GM12878 (cell line): ENCODE data around the gene CD300A. TPM values are rescaled to one million over a fixed set of nuclear protein-coding genes. Genes with fewer than 3 reads are reported as not detected.
A peak's percentile ranks its signal among the peaks of the same experiment; 100 is the strongest.

Source experiments
- BACH1 ChIP-seq: fragments of 450-650 bp; IDR thresholded peaks from 2 replicates; pipeline ENCODE4 v1.6.1; 2017; ENCODE audit warnings: mild to moderate bottlenecking, borderline replicate concordance
- ELK1 ChIP-seq: IDR thresholded peaks from 2 replicates; pipeline ENCODE4 v1.6.1; 2012; ENCODE audit warnings: low read depth, low read length, improper control_type of control experiment
- GABPA ChIP-seq: IDR thresholded peaks from 2 replicates; pipeline ENCODE4 v1.6.1; 2014; ENCODE audit warnings: antibody characterized with exemption, low read depth, mild to moderate bottlenecking, inconsistent platforms
- HCFC1 ChIP-seq: fragments of 150-350 bp; IDR thresholded peaks from 2 replicates; pipeline ENCODE4 v1.6.1; 2014; ENCODE audit warnings: low read length
- IKZF1 ChIP-seq: fragments of 450-650 bp; conservative IDR thresholded peaks from 2 replicates; pipeline ENCODE4 v1.6.1; 2017; ENCODE audit warnings: antibody characterized with exemption, mild to moderate bottlenecking
- MEF2A ChIP-seq: IDR thresholded peaks from 2 replicates; pipeline ENCODE4 v1.6.1; 2011; ENCODE audit warnings: low read depth, mild to moderate bottlenecking, low read length, moderate library complexity; ENCODE audit not compliant: insufficient read depth
- MXI1 ChIP-seq: fragments of 150-350 bp; IDR thresholded peaks from 2 replicates; pipeline ENCODE4 v1.6.1; 2011; ENCODE audit warnings: low read depth, mild to moderate bottlenecking, inconsistent platforms, low read length, improper control_type of control experiment
- NFIC ChIP-seq: IDR thresholded peaks from 2 replicates; pipeline ENCODE4 v1.6.1; 2012; ENCODE audit warnings: low read depth, mild to moderate bottlenecking, inconsistent platforms, low read length, moderate library complexity
- NFXL1 ChIP-seq: fragments of 450-650 bp; IDR thresholded peaks from 2 replicates; pipeline ENCODE4 v1.6.1; 2017; ENCODE audit warnings: antibody characterized with exemption, mild to moderate bottlenecking, borderline replicate concordance
- NKRF ChIP-seq: fragments of 450-650 bp; conservative IDR thresholded peaks from 2 replicates; pipeline ENCODE4 v1.6.1; 2017; ENCODE audit warnings: mild to moderate bottlenecking, moderate library complexity
- PAX8 ChIP-seq: fragments of 450-650 bp; IDR thresholded peaks from 2 replicates; pipeline ENCODE4 v1.6.1; 2017; ENCODE audit warnings: mild to moderate bottlenecking, moderate library complexity
- PKNOX1 ChIP-seq: fragments of 450-650 bp; IDR thresholded peaks from 2 replicates; pipeline ENCODE4 v1.6.1; 2016; ENCODE audit warnings: mild to moderate bottlenecking
- PML ChIP-seq: IDR thresholded peaks from 2 replicates; pipeline ENCODE4 v1.6.1; 2012; ENCODE audit warnings: low read length, inconsistent platforms
- SMAD1 ChIP-seq: fragments of 450-650 bp; IDR thresholded peaks from 2 replicates; pipeline ENCODE4 v1.6.1; 2018; ENCODE audit warnings: mild to moderate bottlenecking, low read depth; ENCODE audit not compliant: partially characterized antibody
- polyA plus RNA-seq, 11 experiments: library from polyadenylated mRNA; depleted of rRNA in 4 of 11; unstranded in 6 of 11; stranded (reverse) in 5 of 11; fragments of >200 nt; fragmentation: Nextera tagmentation in 4 of 11; fragmentation: Illumina TruSeq in 1 of 11; extraction: Ambion mirVana in 4 of 11; extraction: Trizol in 1 of 11; gene quantifications; 1 replicate in 1 of 11; 2 replicates in 10 of 11; pipeline versions ENCODE4 v1.2.1 to v1.2.3, GENCODE V29; 2011 to 2016; ENCODE audit warnings: inconsistent platforms in 2 of 11, missing spikeins in 2 of 11, low read depth in 1 of 11
- total RNA-seq, 4 experiments: library from RNA; depleted of rRNA in 3 of 4; stranded (reverse); fragments of >200 nt in 3 of 4; fragmentation: Illumina TruSeq in 1 of 4; extraction: Trizol in 1 of 4; gene quantifications; 2 replicates each; pipeline versions ENCODE4 v1.2.1 to v1.2.3, GENCODE V29; 2013 to 2021
- TF ChIP-seq, protein P1 (sequence below): fragments of 450-650 bp; formaldehyde crosslinking; IDR thresholded peaks from 2 replicates; pipeline ENCODE4 v1.5.0; 2022; ENCODE audit warnings: mild to moderate bottlenecking, missing genetic modification characterization
- TF ChIP-seq, protein P2 (sequence below): fragments of 150-350 bp; IDR thresholded peaks from 2 replicates; pipeline ENCODE4 v1.6.1; 2016; ENCODE audit warnings: low read depth, low read length

The CD300A gene
- total and polyA plus RNA-seq, 10 of the 15 experiments (the other 5 are each of a cell fraction or from before 2014, with no cell fraction given): 10.6 to 128 (median 36.1) TPM

DNA sequence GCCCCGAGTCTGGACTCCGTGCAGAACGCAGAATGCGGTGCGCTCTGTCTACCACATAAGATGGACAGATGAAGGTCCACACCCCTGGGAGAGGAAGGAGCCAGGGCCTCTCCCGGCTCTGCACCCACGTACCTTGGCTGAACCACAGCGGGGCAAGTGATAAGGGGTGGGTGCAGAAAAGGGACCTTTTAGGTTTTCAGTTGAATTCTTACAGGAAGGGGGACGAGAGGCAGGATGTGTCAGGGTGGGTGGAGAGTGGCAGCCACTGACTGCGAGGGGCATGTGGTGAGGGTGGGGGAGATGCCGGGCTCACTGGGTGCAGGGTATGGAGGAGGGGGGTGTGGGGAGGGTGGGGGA is 372 bp downstream of the CD300A start (continued):
- TF ChIP-seq SMAD1: peak; percentile 26
- TF ChIP-seq PKNOX1: peak; percentile 50
- no peak for TF ChIP-seq ELK1
- TF ChIP-seq, protein P1, sequence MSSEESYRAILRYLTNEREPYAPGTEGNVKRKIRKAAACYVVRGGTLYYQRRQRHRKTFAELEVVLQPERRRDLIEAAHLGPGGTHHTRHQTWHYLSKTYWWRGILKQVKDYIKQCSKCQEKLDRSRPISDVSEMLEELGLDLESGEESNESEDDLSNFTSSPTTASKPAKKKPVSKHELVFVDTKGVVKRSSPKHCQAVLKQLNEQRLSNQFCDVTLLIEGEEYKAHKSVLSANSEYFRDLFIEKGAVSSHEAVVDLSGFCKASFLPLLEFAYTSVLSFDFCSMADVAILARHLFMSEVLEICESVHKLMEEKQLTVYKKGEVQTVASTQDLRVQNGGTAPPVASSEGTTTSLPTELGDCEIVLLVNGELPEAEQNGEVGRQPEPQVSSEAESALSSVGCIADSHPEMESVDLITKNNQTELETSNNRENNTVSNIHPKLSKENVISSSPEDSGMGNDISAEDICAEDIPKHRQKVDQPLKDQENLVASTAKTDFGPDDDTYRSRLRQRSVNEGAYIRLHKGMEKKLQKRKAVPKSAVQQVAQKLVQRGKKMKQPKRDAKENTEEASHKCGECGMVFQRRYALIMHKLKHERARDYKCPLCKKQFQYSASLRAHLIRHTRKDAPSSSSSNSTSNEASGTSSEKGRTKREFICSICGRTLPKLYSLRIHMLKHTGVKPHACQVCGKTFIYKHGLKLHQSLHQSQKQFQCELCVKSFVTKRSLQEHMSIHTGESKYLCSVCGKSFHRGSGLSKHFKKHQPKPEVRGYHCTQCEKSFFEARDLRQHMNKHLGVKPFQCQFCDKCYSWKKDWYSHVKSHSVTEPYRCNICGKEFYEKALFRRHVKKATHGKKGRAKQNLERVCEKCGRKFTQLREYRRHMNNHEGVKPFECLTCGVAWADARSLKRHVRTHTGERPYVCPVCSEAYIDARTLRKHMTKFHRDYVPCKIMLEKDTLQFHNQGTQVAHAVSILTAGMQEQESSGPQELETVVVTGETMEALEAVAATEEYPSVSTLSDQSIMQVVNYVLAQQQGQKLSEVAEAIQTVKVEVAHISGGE (CRISPR knock-in tag): no peak
- peak; percentile 2; the same call in 1 of the 2 replicates for TF ChIP-seq BACH1
- no peak for TF ChIP-seq MEF2A
- no peak for TF ChIP-seq MXI1
- peak; percentile 27; the same call in 1 of the 2 replicates for TF ChIP-seq NKRF
- TF ChIP-seq IKZF1: no peak
- TF ChIP-seq, protein P2, sequence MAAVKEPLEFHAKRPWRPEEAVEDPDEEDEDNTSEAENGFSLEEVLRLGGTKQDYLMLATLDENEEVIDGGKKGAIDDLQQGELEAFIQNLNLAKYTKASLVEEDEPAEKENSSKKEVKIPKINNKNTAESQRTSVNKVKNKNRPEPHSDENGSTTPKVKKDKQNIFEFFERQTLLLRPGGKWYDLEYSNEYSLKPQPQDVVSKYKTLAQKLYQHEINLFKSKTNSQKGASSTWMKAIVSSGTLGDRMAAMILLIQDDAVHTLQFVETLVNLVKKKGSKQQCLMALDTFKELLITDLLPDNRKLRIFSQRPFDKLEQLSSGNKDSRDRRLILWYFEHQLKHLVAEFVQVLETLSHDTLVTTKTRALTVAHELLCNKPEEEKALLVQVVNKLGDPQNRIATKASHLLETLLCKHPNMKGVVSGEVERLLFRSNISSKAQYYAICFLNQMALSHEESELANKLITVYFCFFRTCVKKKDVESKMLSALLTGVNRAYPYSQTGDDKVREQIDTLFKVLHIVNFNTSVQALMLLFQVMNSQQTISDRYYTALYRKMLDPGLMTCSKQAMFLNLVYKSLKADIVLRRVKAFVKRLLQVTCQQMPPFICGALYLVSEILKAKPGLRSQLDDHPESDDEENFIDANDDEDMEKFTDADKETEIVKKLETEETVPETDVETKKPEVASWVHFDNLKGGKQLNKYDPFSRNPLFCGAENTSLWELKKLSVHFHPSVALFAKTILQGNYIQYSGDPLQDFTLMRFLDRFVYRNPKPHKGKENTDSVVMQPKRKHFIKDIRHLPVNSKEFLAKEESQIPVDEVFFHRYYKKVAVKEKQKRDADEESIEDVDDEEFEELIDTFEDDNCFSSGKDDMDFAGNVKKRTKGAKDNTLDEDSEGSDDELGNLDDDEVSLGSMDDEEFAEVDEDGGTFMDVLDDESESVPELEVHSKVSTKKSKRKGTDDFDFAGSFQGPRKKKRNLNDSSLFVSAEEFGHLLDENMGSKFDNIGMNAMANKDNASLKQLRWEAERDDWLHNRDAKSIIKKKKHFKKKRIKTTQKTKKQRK: no peak
- no peak for TF ChIP-seq PML
- no peak for TF ChIP-seq HCFC1
- no peak for TF ChIP-seq NFIC
- TF ChIP-seq GABPA: no peak
- no peak for TF ChIP-seq NFXL1
- TF ChIP-seq PAX8: no peak
